Endodermal cell (in vitro differentiated cells): ENCODE measurements around the gene SERPINA1. TPM values are rescaled to one million over a fixed set of nuclear protein-coding genes. Genes with fewer than 3 reads are reported as not detected.
"Not testable (repeated sequence)": the region's sequence is repeated elsewhere in the genome, so short reads cannot be mapped to it uniquely, and the experiment has no call there.

ENCODE experiments used
- DNase-seq: peaks from one replicate; pipeline ENCODE4 v3.0.0-alpha.2; 2017
- H3K27ac ChIP-seq: 2 replicates; pipeline ENCODE4 v1.5.1; 2013; ENCODE audit warnings: mild to moderate bottlenecking, low read depth, low read length, moderate library complexity
- H3K27me3 ChIP-seq: 2 replicates; pipeline ENCODE4 v1.6.1; 2013; ENCODE audit warnings: mild to moderate bottlenecking, low read length, moderate library complexity; ENCODE audit not compliant: insufficient read depth, control insufficient read depth, poor library complexity, severe bottlenecking
- H3K36me3 ChIP-seq: 2 replicates; pipeline ENCODE4 v1.7.0; 2013; ENCODE audit warnings: mild to moderate bottlenecking, low read length, moderate library complexity; ENCODE audit not compliant: control insufficient read depth, insufficient read depth
- H3K4me1 ChIP-seq: one replicate; pipeline ENCODE4 v1.7.0; 2013; ENCODE audit warnings: low read length; ENCODE audit not compliant: control insufficient read depth, insufficient read depth
- H3K4me3 ChIP-seq: 2 replicates; pipeline ENCODE4 v1.5.1; 2013; ENCODE audit warnings: mild to moderate bottlenecking, low read length, moderate library complexity
- H3K9ac ChIP-seq: 2 replicates; pipeline ENCODE4 v1.6.1; 2013; ENCODE audit warnings: mild to moderate bottlenecking, low read length, moderate library complexity; ENCODE audit not compliant: poor library complexity, severe bottlenecking; ENCODE audit errors: extremely low read depth
- H3K9me3 ChIP-seq: 2 replicates; pipeline ENCODE4 v1.6.1; 2013; ENCODE audit warnings: mild to moderate bottlenecking, low read length, moderate library complexity; ENCODE audit not compliant: control insufficient read depth
- H3K27ac Mint-ChIP-seq: 2 replicates; pipeline ENCODE4 v1.8.0; 2020; ENCODE audit warnings: mixed read lengths
- H3K27me3 Mint-ChIP-seq: 2 replicates; pipeline ENCODE4 v1.8.0; 2021; ENCODE audit warnings: mild to moderate bottlenecking, mixed read lengths; ENCODE audit not compliant: insufficient read depth
- H3K36me3 Mint-ChIP-seq: 2 replicates; pipeline ENCODE4 v1.8.0; 2020; ENCODE audit warnings: low read depth, mixed read lengths
- H3K4me1 Mint-ChIP-seq: 2 replicates; pipeline ENCODE4 v1.8.0; 2020; ENCODE audit warnings: mixed read lengths
- H3K4me3 Mint-ChIP-seq: 2 replicates; pipeline ENCODE4 v1.8.0; 2020; ENCODE audit warnings: mild to moderate bottlenecking, moderate library complexity, mixed read lengths
- H3K9me3 Mint-ChIP-seq: 2 replicates; pipeline ENCODE4 v1.8.0; 2020; ENCODE audit warnings: mild to moderate bottlenecking, mixed read lengths
- WGBS, 2 experiments: methylation state at CpG; one replicate each; pipeline versions ENCODE4 v1.1.5 to v1.1.7; 2013; ENCODE audit warnings: missing lambda C conversion rate in 2 of 2, mixed read lengths in 1 of 2; ENCODE audit not compliant: insufficient coverage in 1 of 2, insufficient read length in 1 of 2; 5-methylcytosine and 5-hydroxymethylcytosine counted together
- total RNA-seq, 2 donors: library from RNA; stranded (reverse); fragmentation: NEBNext Ultra II Directional in 1 of 2; extraction: Animal tissue kit (Norgen Biotek cat#: 25700) in 1 of 2; gene quantifications; 2 replicates in 1 of 2; 3 replicates in 1 of 2; pipeline ENCODE4 v1.2.1, GENCODE V29; 2021
- TF ChIP-seq, protein P1 (sequence below): fragments of 200-600 bp; sonication (generic); conservative IDR thresholded peaks from 2 replicates; pipeline ENCODE4 v1.5.0; 2021; ENCODE audit warnings: antibody characterized with exemption, mild to moderate bottlenecking

The SERPINA1 gene
- total RNA-seq, 2 donors from 2014 or later = 1.2 TPM; not detected in 1

DNA sequence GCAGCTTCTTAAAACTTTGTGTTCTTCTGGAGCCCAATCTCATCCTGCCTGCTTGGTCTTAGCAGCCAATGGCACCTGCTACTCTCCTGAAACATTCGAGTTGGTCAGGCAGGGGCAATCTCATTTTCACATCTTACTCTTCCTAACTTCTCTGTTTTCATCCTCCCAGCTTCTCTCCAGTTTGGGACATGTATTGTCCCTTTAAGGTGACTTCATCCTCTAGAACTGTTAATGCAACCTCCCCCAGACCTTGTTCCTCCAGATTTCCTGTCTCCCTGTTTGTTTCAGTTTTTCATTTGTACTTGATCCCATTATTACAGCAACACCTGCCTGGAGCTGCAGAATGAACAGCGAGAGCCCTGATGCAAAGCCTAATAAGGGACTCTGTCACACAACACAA is 32.9 kb upstream of the SERPINA1 start:
- no peak overlapping the region for H3K27ac Mint-ChIP-seq
- H3K36me3 Mint-ChIP-seq = no peaks in the 10 kb centered on the region
- 81 to 83% methylated on average over 2 of the region's 2 CpGs for whole genome bisulfite sequencing, 2 experiments

DNA sequence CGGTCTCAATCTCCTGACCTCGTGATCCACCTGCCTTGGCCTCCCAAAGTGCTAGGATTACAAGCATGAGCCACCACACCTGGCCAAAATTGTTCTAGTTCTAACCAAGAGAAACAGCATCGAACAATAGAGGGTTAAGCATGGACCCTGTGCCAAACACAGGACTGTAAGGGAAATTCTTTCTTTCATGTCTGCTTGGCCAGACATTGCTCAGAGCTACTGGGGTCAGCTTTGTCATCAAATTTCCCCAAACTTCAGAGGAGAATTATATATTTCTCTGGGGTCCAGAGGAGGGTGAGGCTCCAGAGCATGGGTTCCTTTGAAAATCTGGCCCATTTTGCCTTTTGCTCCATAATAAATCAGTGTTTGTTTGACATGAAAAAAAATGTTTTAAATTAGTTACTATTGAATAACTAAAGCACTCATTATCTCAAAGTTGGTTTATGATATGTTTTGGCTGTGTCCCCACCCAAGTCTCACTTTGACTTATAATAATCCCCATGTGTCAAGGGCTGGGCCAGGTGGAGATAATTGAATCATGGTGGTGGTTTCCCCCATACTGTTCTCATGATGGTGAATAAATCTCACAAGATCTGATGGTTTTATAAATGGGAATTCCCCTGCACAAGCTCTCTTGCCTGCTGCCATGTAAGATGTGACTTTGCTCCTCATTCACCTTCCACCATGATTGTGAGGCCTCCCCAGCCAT is 29.2 kb upstream of the SERPINA1 start:
- DNase-seq, H3K27ac ChIP-seq, H3K4me3 Mint-ChIP-seq, H3K27me3 ChIP-seq, H3K27ac Mint-ChIP-seq, H3K4me1 Mint-ChIP-seq, H3K9me3 ChIP-seq, H3K9ac ChIP-seq, H3K4me3 ChIP-seq, H3K27me3 Mint-ChIP-seq, H3K36me3 Mint-ChIP-seq, H3K4me1 ChIP-seq, H3K36me3 ChIP-seq: not testable (repeated sequence)
- WGBS, 2 experiments = 85 to 90% methylated on average over 3 of the region's 3 CpGs
- peaks cover 34% of the 10 kb centered on the region for H3K9me3 Mint-ChIP-seq

More for the DNA sequence above, 32.9 kb upstream of the SERPINA1 start:
- no peaks in the 10 kb centered on the region for H3K9me3 ChIP-seq
- no peak overlapping the region for H3K27ac ChIP-seq
- Mint-ChIP-seq H3K27me3 (peaks cover 3% of the 10 kb centered on the region), H3K9me3 (peaks cover 24% of the 10 kb centered on the region), H3K4me3 (no peak overlapping the region), H3K4me1 (no peaks in the 10 kb centered on the region)
- TF ChIP-seq, protein P1, sequence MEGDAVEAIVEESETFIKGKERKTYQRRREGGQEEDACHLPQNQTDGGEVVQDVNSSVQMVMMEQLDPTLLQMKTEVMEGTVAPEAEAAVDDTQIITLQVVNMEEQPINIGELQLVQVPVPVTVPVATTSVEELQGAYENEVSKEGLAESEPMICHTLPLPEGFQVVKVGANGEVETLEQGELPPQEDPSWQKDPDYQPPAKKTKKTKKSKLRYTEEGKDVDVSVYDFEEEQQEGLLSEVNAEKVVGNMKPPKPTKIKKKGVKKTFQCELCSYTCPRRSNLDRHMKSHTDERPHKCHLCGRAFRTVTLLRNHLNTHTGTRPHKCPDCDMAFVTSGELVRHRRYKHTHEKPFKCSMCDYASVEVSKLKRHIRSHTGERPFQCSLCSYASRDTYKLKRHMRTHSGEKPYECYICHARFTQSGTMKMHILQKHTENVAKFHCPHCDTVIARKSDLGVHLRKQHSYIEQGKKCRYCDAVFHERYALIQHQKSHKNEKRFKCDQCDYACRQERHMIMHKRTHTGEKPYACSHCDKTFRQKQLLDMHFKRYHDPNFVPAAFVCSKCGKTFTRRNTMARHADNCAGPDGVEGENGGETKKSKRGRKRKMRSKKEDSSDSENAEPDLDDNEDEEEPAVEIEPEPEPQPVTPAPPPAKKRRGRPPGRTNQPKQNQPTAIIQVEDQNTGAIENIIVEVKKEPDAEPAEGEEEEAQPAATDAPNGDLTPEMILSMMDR = no peak
- H3K27me3 ChIP-seq = no peaks in the 10 kb centered on the region
- H3K4me3 ChIP-seq = no peak overlapping the region
- no peak overlapping the region for H3K9ac ChIP-seq
- H3K36me3 ChIP-seq = no peaks in the 10 kb centered on the region
- DNase-seq = no peak
- H3K4me1 ChIP-seq = no peaks in the 10 kb centered on the region

DNA sequence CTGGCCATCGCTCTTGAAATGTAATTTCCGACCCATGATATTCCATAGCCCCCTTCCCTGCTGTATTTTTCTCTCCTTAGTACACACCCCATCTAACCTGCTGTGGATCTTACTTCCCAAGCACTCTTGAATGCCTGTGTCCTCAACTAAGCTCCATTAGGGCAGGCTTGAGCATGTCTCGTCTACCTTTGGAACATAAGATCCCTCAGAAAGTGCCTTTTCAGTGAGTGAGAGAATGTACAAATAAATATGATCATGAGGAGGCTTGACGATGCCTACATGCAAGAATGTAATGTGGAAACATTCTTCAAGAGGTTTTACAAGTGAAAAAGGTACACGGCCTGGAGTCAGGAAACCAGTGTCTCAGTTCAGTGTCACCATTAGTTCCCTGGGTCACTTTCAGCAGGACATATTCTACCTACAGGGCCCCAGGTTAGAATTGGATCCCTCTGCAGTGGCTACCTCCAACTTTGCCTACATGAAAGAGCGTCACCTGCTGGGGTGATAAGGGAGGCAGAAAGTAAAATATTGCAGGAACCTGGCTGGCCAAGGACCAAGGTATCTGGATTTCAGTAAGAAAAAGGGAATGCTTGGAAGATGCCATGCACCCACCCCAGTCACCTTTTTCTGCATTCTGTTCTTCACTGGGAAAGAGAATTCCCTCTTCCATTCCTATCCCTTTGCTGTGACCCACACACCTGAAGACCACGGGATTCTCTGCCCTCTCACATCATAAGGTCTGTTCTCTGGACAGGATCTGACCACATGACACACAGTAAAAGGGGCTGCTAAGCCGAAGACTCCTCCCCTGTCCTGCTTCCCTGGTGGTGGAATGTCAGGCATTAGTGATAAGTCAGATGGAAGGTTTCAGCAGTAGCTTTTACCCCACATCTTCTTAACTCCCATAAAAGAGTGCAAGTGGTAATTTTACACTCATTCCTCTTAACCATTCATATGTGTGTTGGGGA is 24.6 kb upstream of the SERPINA1 start:
- H3K36me3 Mint-ChIP-seq = no peaks in the 10 kb centered on the region
- Histone ChIP-seq H3K27ac (no peak overlapping the region), H3K9me3 (no peaks in the 10 kb centered on the region), H3K36me3 (no peaks in the 10 kb centered on the region), H3K27me3 (no peaks in the 10 kb centered on the region), H3K4me1 (no peaks in the 10 kb centered on the region), H3K9ac (no peak overlapping the region), H3K4me3 (no peak overlapping the region)
- H3K27me3 Mint-ChIP-seq = no peaks in the 10 kb centered on the region
- H3K9me3 Mint-ChIP-seq = peaks cover 15% of the 10 kb centered on the region
- TF ChIP-seq, protein P1 = peak; percentile 72
- H3K4me3 Mint-ChIP-seq = no peak overlapping the region
- peak; percentile 72 for DNase-seq
- WGBS, 2 experiments = 80 to 84% methylated on average over 6 to 7 of the region's 8 CpGs
- H3K27ac Mint-ChIP-seq = no peak overlapping the region
- no peaks in the 10 kb centered on the region for H3K4me1 Mint-ChIP-seq
